ENCODE results near the gene PRIMPOL.
A peak's percentile ranks its signal among the peaks of the same experiment; 100 is the strongest.
"Not testable (repeated sequence)": the region's sequence is repeated elsewhere in the genome, so short reads cannot be mapped to it uniquely, and the experiment has no call there.

The PRIMPOL gene

GRCh38 chr4:184706453-184706852, 56.9 kb downstream of the PRIMPOL start:
- no peak for DNase-seq (ENCODE audit: low spot score)

- DNase-seq (ENCODE audit: low spot score): no peak
These were observed 62.8 kb downstream of the PRIMPOL start for GRCh38 chr4:184712322-184712721.

DNA sequence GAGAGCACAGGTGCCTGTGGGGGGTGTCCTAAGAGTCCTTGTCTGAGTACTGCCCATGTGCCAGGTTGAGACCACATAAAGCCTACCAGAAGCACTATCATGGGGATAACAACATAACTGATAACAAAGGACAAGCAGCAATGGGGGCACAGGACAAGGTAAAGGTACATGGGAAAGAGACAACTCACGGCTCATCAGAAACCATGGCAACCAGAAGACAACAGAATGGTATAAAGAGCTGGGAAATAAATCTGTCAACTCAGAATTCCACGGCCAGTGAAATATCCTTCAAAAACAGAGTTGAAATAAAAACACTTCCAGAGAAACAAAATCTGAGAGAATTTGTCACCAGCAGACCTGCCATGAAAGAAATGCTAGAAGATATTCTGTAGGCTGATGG, 64.3 kb downstream of the PRIMPOL start:
- DNase-seq (ENCODE audit: low spot score): no peak

GRCh38 chr4:184715526-184715925, 66.0 kb downstream of the PRIMPOL start:
- no peak for DNase-seq (ENCODE audit: low spot score)

DNA sequence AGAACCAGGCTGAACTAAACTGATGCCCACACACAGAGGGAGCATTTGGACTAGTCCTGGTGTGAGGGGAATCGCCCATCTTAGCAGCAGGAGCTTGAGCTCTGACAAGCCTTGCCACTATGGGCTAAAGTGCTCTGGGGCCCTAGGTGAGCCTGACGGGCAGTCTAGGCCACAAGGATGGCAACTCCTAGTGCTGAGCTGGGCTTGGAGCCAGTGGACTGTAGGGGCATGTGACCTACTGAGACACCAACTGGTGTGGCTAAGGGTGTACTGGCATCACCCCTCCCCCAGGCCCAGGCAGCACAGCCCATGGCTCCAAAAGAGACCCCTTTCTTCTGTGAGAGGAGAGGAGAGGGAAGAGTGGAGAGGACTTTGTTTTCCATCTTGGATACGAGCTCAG, 69.9 kb downstream of the PRIMPOL start:
- no peak for DNase-seq (ENCODE audit: low spot score)

- no peak for DNase-seq (ENCODE audit: low spot score)
These were observed 71.7 kb downstream of the PRIMPOL start for GRCh38 chr4:184721254-184721653.

GRCh38 chr4:184722798-184723197, 73.3 kb downstream of the PRIMPOL start:
- no peak for DNase-seq (ENCODE audit: low spot score)

- no peak for DNase-seq (ENCODE audit: low spot score)
These were observed 77.9 kb downstream of the PRIMPOL start for GRCh38 chr4:184727430-184727829.

DNA sequence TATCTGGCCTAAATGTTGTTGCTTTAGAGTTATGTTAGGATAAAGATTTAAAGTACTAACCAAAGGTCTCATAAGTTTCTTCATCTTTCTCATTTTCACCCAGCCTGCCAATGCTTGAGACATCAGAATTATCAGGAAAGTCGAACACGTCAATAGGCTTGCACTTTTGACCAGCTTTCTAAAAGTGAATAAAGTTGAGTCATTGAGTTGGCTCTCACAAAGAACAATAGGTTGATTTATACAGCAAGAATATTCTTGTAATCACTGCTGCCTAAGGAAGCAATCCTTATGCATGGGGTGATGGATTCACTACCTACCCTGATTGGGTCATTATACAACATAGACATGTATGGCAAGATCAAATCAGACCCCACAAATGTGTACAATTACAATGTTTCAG, 79.3 kb downstream of the PRIMPOL start:
- no peak for DNase-seq (ENCODE audit: low spot score)

- no peak for DNase-seq (ENCODE audit: low spot score)
These were observed 80.4 kb downstream of the PRIMPOL start for GRCh38 chr4:184729946-184730345.

GRCh38 chr4:184731056-184731455, 81.5 kb downstream of the PRIMPOL start:
- no peak for DNase-seq (ENCODE audit: low spot score)

DNA sequence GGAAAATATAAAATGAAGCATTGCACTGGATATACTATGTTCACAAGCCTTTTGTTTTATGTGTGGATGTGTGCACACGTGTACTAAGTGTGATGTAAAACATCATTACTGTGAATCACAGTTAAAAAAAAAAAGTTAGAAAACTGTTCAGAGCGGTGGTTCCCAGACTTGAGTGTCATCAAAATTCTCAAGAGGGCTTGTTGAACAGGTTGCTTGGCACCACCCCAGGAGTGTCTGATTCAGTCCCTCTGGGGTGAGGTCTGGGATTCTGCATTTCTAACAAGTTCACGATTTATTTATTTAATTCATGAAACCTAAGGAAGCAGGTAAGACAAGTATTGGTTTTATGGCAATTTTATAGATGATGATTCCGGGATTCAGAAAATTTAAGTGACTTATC, 82.6 kb downstream of the PRIMPOL start:
- no peak for DNase-seq (ENCODE audit: low spot score)

DNA sequence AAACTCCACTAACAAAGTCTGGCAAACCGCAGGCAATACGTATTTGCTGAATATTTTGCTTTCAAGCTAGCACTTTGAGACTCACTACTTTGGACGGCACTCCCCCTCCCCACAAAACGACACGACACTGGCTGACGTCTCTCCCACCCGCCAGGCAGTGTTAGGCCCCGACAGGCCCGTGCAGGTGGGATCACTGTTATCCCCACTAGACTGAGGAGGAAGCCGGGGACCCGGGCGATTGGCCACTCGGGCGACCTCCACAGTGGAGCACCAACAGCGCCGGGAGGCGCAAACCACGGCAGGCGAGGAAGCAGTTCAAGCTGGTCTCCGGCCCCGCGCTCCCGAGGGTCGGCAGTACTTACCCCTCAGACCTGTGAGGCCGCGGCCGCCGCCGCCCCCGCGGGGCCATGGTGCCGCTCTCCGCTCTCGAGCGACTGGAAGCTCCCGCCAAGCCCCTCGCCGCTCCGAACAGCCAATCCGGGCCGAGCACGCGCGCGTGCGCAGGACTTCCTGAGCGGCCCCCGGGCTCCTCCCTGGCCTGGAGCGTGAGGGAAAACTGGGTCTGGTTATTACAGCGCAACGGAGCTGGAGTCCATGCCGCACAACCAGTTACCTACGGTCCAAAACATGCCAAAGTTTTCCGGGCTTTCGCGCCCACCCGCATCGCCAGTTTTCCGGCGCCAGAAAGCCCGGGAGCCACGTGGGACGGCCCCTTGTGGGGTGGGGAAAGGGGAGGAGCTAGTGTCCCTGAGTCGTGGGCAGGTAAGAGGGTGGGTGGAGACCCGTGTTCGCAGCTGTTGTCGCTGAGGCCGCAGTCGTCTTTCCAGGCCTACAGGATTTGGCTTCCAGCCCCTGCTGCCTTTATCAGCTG, 84.4 kb downstream of the PRIMPOL start, which contains the start of gene CENPU:
TSS of gene CENPU (minus strand) at position 443 of the 871 bp plus-strand sequence. CDS start at position 409, 34 bp downstream.
- DNase-seq (ENCODE audit: low spot score): peak; percentile 98

DNA sequence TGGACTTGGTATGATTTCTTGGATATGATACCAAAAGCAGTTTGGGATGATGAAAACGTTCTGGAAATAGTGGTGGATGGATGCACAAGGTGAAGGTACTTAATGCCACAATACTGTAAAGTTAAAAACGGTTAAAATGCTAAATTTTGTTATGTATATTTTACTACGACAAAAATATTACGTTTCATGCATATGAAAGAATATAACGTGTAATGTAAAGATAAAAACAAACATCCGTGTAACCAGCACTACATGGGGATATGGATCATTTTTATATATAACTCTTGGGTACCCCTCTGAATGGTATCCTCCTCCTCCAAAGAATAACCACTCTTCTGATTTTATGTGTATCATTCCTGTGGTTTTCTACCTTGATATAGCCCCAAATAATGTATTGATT, 85.2 kb downstream of the PRIMPOL start:
- DNase-seq (ENCODE audit: low spot score): no peak

- not testable (repeated sequence) for DNase-seq (ENCODE audit: low spot score)
These were observed 90.0 kb downstream of the PRIMPOL start for GRCh38 chr4:184739575-184739974.

GRCh38 chr4:184740980-184741391, 91.4 kb downstream of the PRIMPOL start:
- no peak for DNase-seq (ENCODE audit: low spot score)

- DNase-seq (ENCODE audit: low spot score): not testable (repeated sequence)
These were observed 92.1 kb downstream of the PRIMPOL start for GRCh38 chr4:184741651-184742050.

GRCh38 chr4:184743650-184744049, 94.1 kb downstream of the PRIMPOL start:
- no peak for DNase-seq (ENCODE audit: low spot score)

- peak; percentile 20 for DNase-seq (ENCODE audit: low spot score)
These were observed 94.7 kb downstream of the PRIMPOL start for GRCh38 chr4:184744236-184744635.

All from SK-N-DZ (cell line).